A549 (cell line): Measurements from ENCODE around the gene UVRAG. TPM values are rescaled to one million over a fixed set of nuclear protein-coding genes. Genes with fewer than 3 reads are reported as not detected.

Experiments used
- ATAC-seq, 2 experiments: fragments of 200-7000 bp in 1 of 2; fragments of >200 bp in 1 of 2; cut with Nextera tagmentation in 1 of 2; cut with Tn5 transposase in 1 of 2; 3 replicates each; pipeline versions ENCODE4 v1.8.0 to v1.9.1; 2018 to 2020; ENCODE audit warnings: mild to moderate bottlenecking in 1 of 2, moderate library complexity in 1 of 2
- CTCF ChIA-PET: fragments of 300-600 bp; sonication (Branson Sonifier 250); formaldehyde crosslinking; extraction: SDS; loops from one replicate; lab custom pipeline; 2021; ENCODE audit warnings: antibody characterized with exemption, inconsistent platforms; lab: Yijun Ruan, JAX
- POLR2A ChIA-PET: fragments of 350-600 bp; formaldehyde crosslinking; extraction: SDS; loops from one replicate; lab custom pipeline; 2021; ENCODE audit warnings: antibody characterized with exemption, inconsistent platforms; lab: Yijun Ruan, JAX
- DNase-seq, 2 experiments: peaks; one replicate each; pipeline versions ENCODE4 v3.0.0 to v3.0.0-alpha.2; 2011 to 2016; ENCODE audit warnings: low read depth in 1 of 2, low spot score in 1 of 2
- FAIRE-seq: peaks from 2 replicates; lab custom pipeline; 2011; peaks lifted over from hg19 to GRCh38; lab: Jason Lieb, UNC
- H3K27ac ChIP-seq, 2 experiments: fragments of >200 bp; sonication (Bioruptor Twin); formaldehyde crosslinking; 3 replicates each; pipeline ENCODE4 v1.5.1; 2016 to 2017
- H3K4me1 ChIP-seq: fragments of >200 bp; sonication (Bioruptor Twin); formaldehyde crosslinking; 3 replicates; pipeline ENCODE4 v1.6.1; 2016
- H3K4me2 ChIP-seq: fragments of >200 bp; sonication (Bioruptor Twin); formaldehyde crosslinking; 3 replicates; pipeline ENCODE4 v1.6.1; 2016
- H3K4me3 ChIP-seq: fragments of >200 bp; sonication (Bioruptor Twin); formaldehyde crosslinking; 3 replicates; pipeline ENCODE4 v1.5.1; 2016
- H3K9me3 ChIP-seq: fragments of >200 bp; sonication (Bioruptor Twin); formaldehyde crosslinking; 3 replicates; pipeline ENCODE4 v1.6.1; 2016
- BCL3 ChIP-seq: fragments of >200 bp; sonication (Bioruptor Twin); formaldehyde crosslinking; IDR thresholded peaks from 3 replicates; pipeline ENCODE4 v1.6.1; 2016
- BHLHE40 ChIP-seq: IDR thresholded peaks from 2 replicates; pipeline ENCODE4 v1.6.1; 2012; ENCODE audit warnings: low read depth, low read length, inconsistent platforms
- CBX2 ChIP-seq: fragments of 200-600 bp; sonication (generic); IDR thresholded peaks from 2 replicates; pipeline ENCODE4 v1.6.1; 2016; ENCODE audit warnings: low read depth, mild to moderate bottlenecking, borderline replicate concordance
- CEBPB ChIP-seq, 2 experiments: fragments of >200 bp in 1 of 2; sonication (Bioruptor Twin) in 1 of 2; formaldehyde crosslinking in 1 of 2; IDR thresholded peaks; 2 replicates each; pipeline ENCODE4 v1.6.1; 2012 to 2016
- EHF ChIP-seq: fragments of 250-450 bp; sonication (Bioruptor Pico); IDR thresholded peaks from 2 replicates; pipeline ENCODE4 v1.5.0; 2020; ENCODE audit warnings: mild to moderate bottlenecking
- EHMT2 ChIP-seq: fragments of 200-600 bp; sonication (generic); IDR thresholded peaks from 2 replicates; pipeline ENCODE4 v1.6.1; 2016; ENCODE audit warnings: antibody characterized with exemption, low read depth, mild to moderate bottlenecking, moderate library complexity
- FOSB ChIP-seq: fragments of 250-450 bp; sonication (Bioruptor Pico); IDR thresholded peaks from 2 replicates; pipeline ENCODE4 v1.5.0; 2020; ENCODE audit warnings: mild to moderate bottlenecking, moderate library complexity
- FOSL2 ChIP-seq, 2 experiments: fragments of 450-650 bp in 1 of 2; fragments of >200 bp in 1 of 2; sonication (Bioruptor Twin) in 1 of 2; formaldehyde crosslinking; IDR thresholded peaks; 2 replicates each; pipeline versions ENCODE4 v1.5.0 to v1.6.1; 2016 to 2020; ENCODE audit warnings: mild to moderate bottlenecking in 1 of 2, moderate library complexity in 1 of 2
- FOXS1 ChIP-seq: fragments of 250-450 bp; sonication (Bioruptor Pico); IDR thresholded peaks from 2 replicates; pipeline ENCODE4 v1.5.0; 2020; ENCODE audit warnings: mild to moderate bottlenecking, moderate library complexity
- GATA3 ChIP-seq: IDR thresholded peaks from 2 replicates; pipeline ENCODE4 v1.6.1; 2012; ENCODE audit warnings: borderline replicate concordance
- HEYL ChIP-seq: fragments of 250-450 bp; sonication (Bioruptor Pico); IDR thresholded peaks from 2 replicates; pipeline ENCODE4 v1.8.0; 2021; ENCODE audit warnings: mild to moderate bottlenecking, moderate library complexity
- KDM5A ChIP-seq: fragments of 200-600 bp; sonication (generic); IDR thresholded peaks from 2 replicates; pipeline ENCODE4 v1.6.1; 2016; ENCODE audit warnings: antibody characterized with exemption, mild to moderate bottlenecking
- MAFK ChIP-seq: fragments of 450-650 bp; IDR thresholded peaks from 2 replicates; pipeline ENCODE4 v1.6.1; 2014; ENCODE audit not compliant: partially characterized antibody
- MAX ChIP-seq: IDR thresholded peaks from 2 replicates; pipeline ENCODE4 v1.6.1; 2012
- MYC ChIP-seq: IDR thresholded peaks from 2 replicates; pipeline ENCODE4 v1.6.1; 2012; ENCODE audit warnings: mild to moderate bottlenecking, inconsistent platforms, low read length, improper control_type of control experiment, borderline replicate concordance
- NFE2L2 ChIP-seq: fragments of 150-350 bp; conservative IDR thresholded peaks from 2 replicates; pipeline ENCODE4 v1.6.1; 2014; ENCODE audit warnings: low read length
- NPAS2 ChIP-seq: fragments of 250-450 bp; sonication (Bioruptor Pico); IDR thresholded peaks from 2 replicates; pipeline ENCODE4 v1.8.0; 2022; ENCODE audit warnings: mild to moderate bottlenecking, moderate library complexity, borderline replicate concordance
- NR3C1 ChIP-seq: fragments of >200 bp; sonication (Bioruptor Twin); formaldehyde crosslinking; IDR thresholded peaks from 3 replicates; pipeline ENCODE4 v1.6.1; 2017
- PBX3 ChIP-seq: IDR thresholded peaks from 2 replicates; pipeline ENCODE4 v1.6.1; 2012
- PHF8 ChIP-seq: fragments of 200-600 bp; sonication (generic); IDR thresholded peaks from 2 replicates; pipeline ENCODE4 v1.6.1; 2016; ENCODE audit warnings: low read depth, mild to moderate bottlenecking, antibody characterized with exemption, moderate library complexity, borderline replicate concordance
- POLR2A ChIP-seq: IDR thresholded peaks from 2 replicates; pipeline ENCODE4 v1.6.1; 2012; ENCODE audit warnings: mild to moderate bottlenecking, low read length
- POLR2AphosphoS2 ChIP-seq: conservative IDR thresholded peaks from 2 replicates; pipeline ENCODE4 v1.6.1; 2012; ENCODE audit warnings: low read length, improper control_type of control experiment, inconsistent platforms
- RCOR1 ChIP-seq: fragments of 150-350 bp; IDR thresholded peaks from 2 replicates; pipeline ENCODE4 v1.6.1; 2014; ENCODE audit warnings: antibody characterized with exemption, low read length, low read depth
- RNF2 ChIP-seq: fragments of 200-600 bp; sonication (generic); IDR thresholded peaks from 2 replicates; pipeline ENCODE4 v1.6.1; 2016; ENCODE audit warnings: low read depth, mild to moderate bottlenecking, antibody characterized with exemption, moderate library complexity, borderline replicate concordance
- TFCP2L1 ChIP-seq: fragments of 250-450 bp; sonication (Bioruptor Pico); IDR thresholded peaks from 2 replicates; pipeline ENCODE4 v1.5.0; 2021; ENCODE audit warnings: mild to moderate bottlenecking
- ZC3H11A ChIP-seq: fragments of 450-650 bp; IDR thresholded peaks from 2 replicates; pipeline ENCODE4 v1.6.1; 2014; ENCODE audit warnings: antibody characterized with exemption, mild to moderate bottlenecking
- ZNF302 ChIP-seq: fragments of 250-450 bp; sonication (Bioruptor Pico); IDR thresholded peaks from 2 replicates; pipeline ENCODE4 v1.9.0; 2021; ENCODE audit warnings: inconsistent platforms, mild to moderate bottlenecking, moderate library complexity
- ZSCAN20 ChIP-seq: fragments of 250-450 bp; sonication (Bioruptor Pico); IDR thresholded peaks from 2 replicates; pipeline ENCODE4 v1.8.0; 2022; ENCODE audit warnings: mild to moderate bottlenecking, moderate library complexity
- WGBS: methylation state at CpG from one replicate; pipeline ENCODE4 v1.1.6; 2017; ENCODE audit errors: missing lambda C conversion rate; 5-methylcytosine and 5-hydroxymethylcytosine counted together
- polyA plus RNA-seq, 4 experiments: library from polyadenylated mRNA; depleted of rRNA in 3 of 4; stranded (reverse); fragments of >200 nt; fragmentation: RNase III in 1 of 4; extraction: RNeasy Plus Mini Kit Qiagen cat#74134 plus additional on column Dnase treatment in 1 of 4; gene quantifications; 2 replicates in 3 of 4; 3 replicates in 1 of 4; pipeline ENCODE4 v1.2.3, GENCODE V29; 2011 to 2017
- TF ChIP-seq, protein P1 (sequence below): fragments of 450-650 bp; IDR thresholded peaks from 2 replicates; pipeline ENCODE4 v1.6.1; 2014; ENCODE audit warnings: antibody characterized with exemption
- TF ChIP-seq, protein P2 (sequence below): fragments of >200 bp; sonication (Bioruptor Twin); formaldehyde crosslinking; IDR thresholded peaks from 3 replicates; pipeline ENCODE4 v1.5.1; 2016

UVRAG gene
- polyA plus RNA-seq, 2 of the 4 experiments (the other 2 are of a cell fraction), result 6.1 to 14.1 TPM

DNA sequence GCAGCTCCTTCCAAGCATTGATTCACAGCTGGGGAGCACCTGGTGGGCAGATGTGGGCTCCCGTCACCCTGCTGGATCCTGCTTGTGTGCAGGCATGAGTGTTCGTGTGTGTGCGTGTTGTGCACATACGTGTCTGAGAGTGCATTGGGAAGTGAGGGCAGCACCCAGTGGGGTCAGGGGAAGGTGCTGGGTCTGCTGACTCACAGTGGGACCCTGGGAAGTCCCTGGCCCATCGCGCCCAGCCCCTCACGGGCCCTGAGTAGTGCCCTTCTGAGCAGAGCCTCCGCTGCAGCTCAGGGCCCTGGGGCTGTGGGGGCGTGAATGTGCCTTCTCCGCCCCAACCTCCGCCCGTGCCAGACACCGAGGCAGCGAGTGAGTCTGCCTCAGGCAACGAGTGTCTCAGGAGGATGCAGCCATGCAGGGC lies 354.5 kb downstream of the UVRAG start:
- DNase-seq, result no peak
- no peak overlapping the region for H3K4me2 ChIP-seq
- FAIRE-seq, result no peak
- WGBS, result 76% methylated on average over 15 of the region's 15 CpGs
- TF ChIP-seq CEBPB (IDR thresholded peaks at IDR 0.05), result no peak
- no peak for TF ChIP-seq NFE2L2
- TF ChIP-seq BHLHE40, result no peak
- no peaks in the 10 kb centered on the region for H3K9me3 ChIP-seq
- H3K27ac ChIP-seq, result no peak overlapping the region
- POLR2A ChIA-PET, result no interaction called here
- CTCF ChIA-PET, result interaction anchor here (1.3 kb wide), 1 partner anchor 39 kb away, joined by 3 read pairs; no protein-coding TSS in a partner anchor
- H3K4me3 ChIP-seq, result no peak overlapping the region
- no peak for ATAC-seq
- no peaks in the 10 kb centered on the region for H3K4me1 ChIP-seq

- POLR2A ChIA-PET, result no interaction called here
- no peaks in the 10 kb centered on the region for H3K9me3 ChIP-seq
- no peaks in the 10 kb centered on the region for H3K4me1 ChIP-seq
- DNase-seq (no peak), FAIRE-seq (no peak), ATAC-seq (no peak)
- no peak overlapping the region for H3K27ac ChIP-seq
- H3K4me3 ChIP-seq, result no peak overlapping the region
- WGBS, result 51% methylated on average over 4 of the region's 4 CpGs
- H3K4me2 ChIP-seq, result no peak overlapping the region
- CTCF ChIA-PET, result interaction anchor here (1.1 to 1.8 kb wide), 2 partner anchors 18 to 367 kb away, joined by 3 to 11 read pairs; no protein-coding TSS in a partner anchor
- TF ChIP-seq TFCP2L1 (CRISPR knock-in tag), result no peak
- TF ChIP-seq RCOR1, result no peak
- no peak for TF ChIP-seq ZSCAN20 (CRISPR knock-in tag)
- no peak for TF ChIP-seq MAFK
- no peak for TF ChIP-seq BHLHE40
- TF ChIP-seq EHMT2, result no peak
- TF ChIP-seq FOXS1 (CRISPR knock-in tag), result no peak
- no peak for TF ChIP-seq PHF8
- no peak for TF ChIP-seq RNF2
- TF ChIP-seq ZNF302 (CRISPR knock-in tag), result no peak
- no peak for TF ChIP-seq CBX2
- TF ChIP-seq NPAS2 (CRISPR knock-in tag), result no peak
- no peak for TF ChIP-seq CEBPB (IDR thresholded peaks at IDR 0.05)
- no peak for TF ChIP-seq ZC3H11A
- TF ChIP-seq FOSB (CRISPR knock-in tag), result no peak
- TF ChIP-seq KDM5A, result no peak
- TF ChIP-seq PBX3, result no peak
- TF ChIP-seq POLR2AphosphoS2, result no peak
- TF ChIP-seq, protein P1, sequence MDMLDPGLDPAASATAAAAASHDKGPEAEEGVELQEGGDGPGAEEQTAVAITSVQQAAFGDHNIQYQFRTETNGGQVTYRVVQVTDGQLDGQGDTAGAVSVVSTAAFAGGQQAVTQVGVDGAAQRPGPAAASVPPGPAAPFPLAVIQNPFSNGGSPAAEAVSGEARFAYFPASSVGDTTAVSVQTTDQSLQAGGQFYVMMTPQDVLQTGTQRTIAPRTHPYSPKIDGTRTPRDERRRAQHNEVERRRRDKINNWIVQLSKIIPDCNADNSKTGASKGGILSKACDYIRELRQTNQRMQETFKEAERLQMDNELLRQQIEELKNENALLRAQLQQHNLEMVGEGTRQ, result no peak
Observed at GRCh38 chr11:76170468-76170867, 355.5 kb downstream of the UVRAG start.

DNA sequence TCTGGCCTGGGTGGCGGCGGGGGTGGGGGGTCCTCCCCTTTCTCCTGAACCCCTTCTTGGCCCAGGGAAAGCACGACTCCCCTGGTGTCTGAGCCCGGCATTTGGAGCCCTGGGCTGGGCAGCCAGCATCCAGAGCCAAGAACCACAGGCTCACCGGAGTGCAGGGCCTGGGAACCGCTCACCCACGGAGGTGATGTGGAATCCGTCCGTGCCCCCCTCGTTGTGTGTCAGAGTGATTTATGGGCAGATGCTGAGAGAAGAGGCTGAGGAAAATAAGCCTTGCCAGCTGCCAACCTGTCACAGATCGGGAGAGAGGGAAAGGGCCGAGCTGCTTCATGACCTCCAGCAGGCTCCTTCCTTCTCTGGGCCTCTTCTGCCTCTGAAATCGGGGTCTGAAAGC lies 357.6 kb downstream of the UVRAG start:
- no peak for FAIRE-seq
- TF ChIP-seq NFE2L2 (no peak), EHF (CRISPR knock-in tag) (no peak), MYC (no peak), BCL3 (no peak), MAX (no peak), GATA3 (no peak), POLR2A (no peak), FOSL2 (IDR thresholded peaks at IDR 0.05) (no peak), FOSL2 (CRISPR knock-in tag; IDR thresholded peaks at IDR 0.05) (no peak), TFCP2L1 (CRISPR knock-in tag) (no peak), HEYL (CRISPR knock-in tag) (no peak), ZSCAN20 (CRISPR knock-in tag) (no peak), NR3C1 (no peak), MAFK (no peak)
- TF ChIP-seq, protein P1, result no peak
- TF ChIP-seq, protein P2, sequence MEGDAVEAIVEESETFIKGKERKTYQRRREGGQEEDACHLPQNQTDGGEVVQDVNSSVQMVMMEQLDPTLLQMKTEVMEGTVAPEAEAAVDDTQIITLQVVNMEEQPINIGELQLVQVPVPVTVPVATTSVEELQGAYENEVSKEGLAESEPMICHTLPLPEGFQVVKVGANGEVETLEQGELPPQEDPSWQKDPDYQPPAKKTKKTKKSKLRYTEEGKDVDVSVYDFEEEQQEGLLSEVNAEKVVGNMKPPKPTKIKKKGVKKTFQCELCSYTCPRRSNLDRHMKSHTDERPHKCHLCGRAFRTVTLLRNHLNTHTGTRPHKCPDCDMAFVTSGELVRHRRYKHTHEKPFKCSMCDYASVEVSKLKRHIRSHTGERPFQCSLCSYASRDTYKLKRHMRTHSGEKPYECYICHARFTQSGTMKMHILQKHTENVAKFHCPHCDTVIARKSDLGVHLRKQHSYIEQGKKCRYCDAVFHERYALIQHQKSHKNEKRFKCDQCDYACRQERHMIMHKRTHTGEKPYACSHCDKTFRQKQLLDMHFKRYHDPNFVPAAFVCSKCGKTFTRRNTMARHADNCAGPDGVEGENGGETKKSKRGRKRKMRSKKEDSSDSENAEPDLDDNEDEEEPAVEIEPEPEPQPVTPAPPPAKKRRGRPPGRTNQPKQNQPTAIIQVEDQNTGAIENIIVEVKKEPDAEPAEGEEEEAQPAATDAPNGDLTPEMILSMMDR, result no peak

More for the DNA sequence above, 357.6 kb downstream of the UVRAG start:
- no peak overlapping the region for H3K4me2 ChIP-seq
- H3K27ac ChIP-seq, result no peak overlapping the region
- WGBS, result 53% methylated on average over 7 of the region's 13 CpGs
- DNase-seq (no peak), ATAC-seq (no peak)
- H3K4me3 ChIP-seq, result no peak overlapping the region
- ChIA-PET POLR2A (no interaction called here), CTCF (interaction anchor here (1.8 kb wide), 1 partner anchor 21 kb away, joined by 11 read pairs; no protein-coding TSS in a partner anchor)
- no peaks in the 10 kb centered on the region for H3K4me1 ChIP-seq
- H3K9me3 ChIP-seq, result no peaks in the 10 kb centered on the region
